SK-MEL-5 (cell line): ENCODE data around the gene MAD1L1. TPM values are rescaled to one million over a fixed set of nuclear protein-coding genes. Genes with fewer than 3 reads are reported as not detected.
"Not testable (repeated sequence)": the region's sequence is repeated elsewhere in the genome, so short reads cannot be mapped to it uniquely, and the experiment has no call there.

ENCODE experiments used
- DNase-seq: peaks from one replicate; pipeline ENCODE4 v3.0.0-alpha.2; 2016; ENCODE audit warnings: low read depth, low spot score
- in situ Hi-C: cut with HindIII; loops from 2 replicates; pipeline ENCODE4 v1.10.0; 2016; ENCODE audit warnings: low sequenced_read_pairs, high pct_unique_total_duplicates, low pct_unique_long_range_greater_than_20kb
- total RNA-seq: library from RNA; depleted of rRNA; stranded (reverse); fragments of >200 nt; shearing (Covaris generic); gene quantifications from 2 replicates; pipeline ENCODE4 v1.2.3, GENCODE V29; 2014

Gene MAD1L1
- total RNA-seq, 1 experiment from 2014 or later: 204 TPM

DNA sequence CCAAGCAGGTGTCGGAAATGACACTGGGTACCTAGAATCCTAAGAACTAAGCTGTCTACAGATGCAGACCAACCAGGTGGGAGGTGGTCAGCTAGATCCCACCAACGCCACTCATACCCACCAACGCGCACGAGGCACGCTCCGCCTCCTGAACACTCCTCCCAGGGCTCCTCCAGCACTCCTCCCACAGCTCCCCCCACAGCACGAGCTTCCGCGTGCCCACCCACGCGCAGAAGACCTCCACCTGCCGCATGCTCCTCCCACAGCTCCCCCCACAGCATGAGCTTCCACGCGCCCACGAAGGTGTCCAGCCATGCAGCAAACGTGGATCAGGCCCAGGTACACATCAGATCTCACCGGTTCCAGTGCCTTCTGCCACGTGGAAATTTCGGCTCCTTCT, 196.0 kb downstream of the MAD1L1 start:
- DNase-seq: no peak
- in situ Hi-C loops: no loop called here

- in situ Hi-C loops, DNase-seq: not testable (repeated sequence)
Observed at GRCh38 chr7:2036201-2036600, 196.5 kb downstream of the MAD1L1 start.

- no peak for DNase-seq
- in situ Hi-C loops: no loop called here
Observed at GRCh38 chr7:2034291-2035201, 198.2 kb downstream of the MAD1L1 start.

GRCh38 chr7:2033586-2034135, 199.1 kb downstream of the MAD1L1 start:
- no peak for DNase-seq
- in situ Hi-C loops: no loop called here

DNA sequence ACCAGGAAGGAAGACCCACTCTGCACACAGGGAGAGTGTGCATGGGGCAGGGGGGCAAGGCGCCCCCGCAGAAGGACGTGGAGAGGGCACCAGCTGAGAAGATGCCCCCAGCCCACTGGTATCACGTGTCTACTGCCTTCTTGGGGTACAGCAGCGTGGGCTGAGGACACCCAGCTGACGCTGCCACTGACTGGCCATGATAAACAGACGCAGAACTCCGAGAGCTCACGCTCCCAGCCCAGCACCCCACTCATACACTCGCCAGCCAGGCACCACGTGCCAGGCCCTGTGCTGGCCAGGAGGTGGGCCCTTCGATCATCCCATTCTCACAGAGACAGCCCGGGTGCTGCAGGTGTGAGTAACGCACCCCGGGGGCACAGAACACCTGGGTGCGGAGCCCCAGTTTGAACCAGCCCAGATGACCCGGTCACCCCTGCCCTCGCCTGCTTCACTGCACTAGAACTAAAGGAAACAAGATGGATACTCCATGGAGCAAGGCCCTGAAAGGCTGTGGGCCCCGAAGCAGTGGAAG, 199.8 kb downstream of the MAD1L1 start:
- DNase-seq: no peak
- in situ Hi-C loops: no loop called here

- in situ Hi-C loops: no loop called here
- DNase-seq: no peak
Observed at GRCh38 chr7:2032030-2032875, 200.5 kb downstream of the MAD1L1 start.

GRCh38 chr7:2031451-2031845, 201.3 kb downstream of the MAD1L1 start:
- in situ Hi-C loops: no loop called here
- DNase-seq: no peak

DNA sequence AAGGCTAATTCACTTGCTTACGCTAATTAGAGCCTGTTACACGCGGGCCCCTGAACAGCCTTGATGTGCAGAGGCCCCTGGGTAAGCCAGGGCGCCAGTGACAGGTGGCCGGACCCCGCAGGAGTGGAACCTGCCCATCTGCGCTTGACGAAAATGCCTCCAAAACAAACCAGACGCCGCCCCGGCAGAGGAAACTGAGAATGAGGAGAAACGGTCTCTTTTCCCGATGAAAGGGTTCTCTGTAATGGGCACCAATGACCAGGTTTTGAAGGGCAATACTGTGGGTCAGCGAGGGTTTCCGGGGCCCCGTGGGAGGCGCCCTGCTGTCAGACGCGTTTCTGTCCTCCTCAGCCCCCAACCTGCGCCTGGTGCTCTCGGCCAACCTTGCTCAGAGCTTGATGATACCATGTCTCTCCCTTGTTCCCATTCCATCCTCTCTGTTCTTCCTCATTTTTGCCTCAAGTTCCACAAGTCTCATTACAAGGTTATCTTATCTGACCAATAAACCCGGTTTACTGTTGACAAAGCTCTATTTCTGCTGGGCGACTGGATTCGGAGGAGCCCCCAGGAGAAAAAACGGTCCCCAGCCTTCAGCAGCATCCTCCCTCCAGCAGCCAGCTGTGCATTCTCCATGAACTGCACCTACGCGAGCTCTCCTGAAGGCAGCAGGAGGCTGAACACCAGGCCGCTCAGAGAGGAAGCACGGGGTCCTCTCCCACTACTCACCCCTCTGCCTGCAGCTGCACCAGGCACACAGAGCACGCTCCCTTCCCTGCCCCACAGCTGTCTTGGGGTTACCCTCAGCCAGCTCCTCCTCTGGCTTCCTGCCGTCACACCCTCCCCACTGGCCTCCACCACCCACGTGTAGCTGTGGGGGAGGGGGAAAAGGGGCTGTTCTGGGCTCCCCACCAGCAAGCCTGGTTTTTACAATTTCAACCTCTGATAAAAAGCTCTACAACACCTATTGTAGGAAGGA, 202.0 kb downstream of the MAD1L1 start:
- no peak for DNase-seq
- in situ Hi-C loops: no loop called here

GRCh38 chr7:2029936-2030335, 202.8 kb downstream of the MAD1L1 start:
- in situ Hi-C loops: no loop called here
- DNase-seq: no peak

DNA sequence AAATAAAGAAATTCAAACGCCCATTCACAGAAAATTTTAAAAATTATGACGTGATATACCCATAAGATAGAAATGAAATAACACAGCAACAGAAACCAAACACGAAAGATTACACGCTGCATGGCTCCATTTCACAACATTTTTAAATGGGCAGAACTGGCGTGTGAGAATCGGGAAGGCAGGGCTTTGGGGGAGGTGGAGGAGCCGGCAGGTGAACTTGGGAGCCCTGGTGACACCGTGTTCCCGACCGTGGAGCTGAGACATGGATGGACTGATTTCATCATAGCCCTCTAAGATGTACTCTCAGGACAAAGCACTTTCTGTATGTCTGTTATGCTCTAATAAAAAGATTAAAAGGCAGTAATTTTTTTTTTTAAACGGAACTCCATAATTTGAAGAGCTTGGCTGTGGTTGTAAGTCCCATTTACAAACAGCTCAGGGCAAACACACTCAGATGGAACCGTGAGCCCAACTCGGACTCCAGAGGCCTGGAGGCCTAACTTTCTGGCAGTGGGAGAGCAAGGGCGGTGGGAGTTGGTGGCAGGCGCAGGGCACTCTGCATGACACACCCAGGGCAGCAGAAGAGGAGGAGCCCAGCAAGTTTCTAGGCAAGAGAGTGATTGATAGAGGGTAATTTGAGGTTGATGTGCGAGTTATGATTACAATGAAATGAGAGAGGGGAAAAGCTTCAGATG, 203.4 kb downstream of the MAD1L1 start:
- no peak for DNase-seq
- in situ Hi-C loops: no loop called here

- in situ Hi-C loops: no loop called here
- no peak for DNase-seq
Observed at GRCh38 chr7:2028733-2029132, 204.0 kb downstream of the MAD1L1 start.

- in situ Hi-C loops: no loop called here
- no peak for DNase-seq
Observed at GRCh38 chr7:2025188-2025587, 207.6 kb downstream of the MAD1L1 start.

DNA sequence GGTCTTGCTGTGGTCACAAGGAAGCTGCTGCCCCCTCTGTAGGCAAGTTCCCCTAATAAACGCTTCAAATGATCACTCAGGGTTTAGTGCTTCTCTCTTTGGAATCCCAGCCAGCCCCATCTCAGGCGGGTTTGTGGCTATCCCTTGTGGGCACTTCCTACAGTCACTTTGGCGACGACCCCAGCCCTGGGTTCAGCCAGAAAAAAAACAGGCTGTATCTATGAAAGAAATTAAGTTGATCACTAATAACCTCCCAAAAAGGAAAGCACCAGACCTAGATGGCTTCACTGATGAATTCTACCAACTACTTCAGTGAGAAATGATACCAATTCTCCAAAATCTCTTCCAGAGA, 208.2 kb downstream of the MAD1L1 start:
- DNase-seq: no peak
- in situ Hi-C loops: no loop called here

DNA sequence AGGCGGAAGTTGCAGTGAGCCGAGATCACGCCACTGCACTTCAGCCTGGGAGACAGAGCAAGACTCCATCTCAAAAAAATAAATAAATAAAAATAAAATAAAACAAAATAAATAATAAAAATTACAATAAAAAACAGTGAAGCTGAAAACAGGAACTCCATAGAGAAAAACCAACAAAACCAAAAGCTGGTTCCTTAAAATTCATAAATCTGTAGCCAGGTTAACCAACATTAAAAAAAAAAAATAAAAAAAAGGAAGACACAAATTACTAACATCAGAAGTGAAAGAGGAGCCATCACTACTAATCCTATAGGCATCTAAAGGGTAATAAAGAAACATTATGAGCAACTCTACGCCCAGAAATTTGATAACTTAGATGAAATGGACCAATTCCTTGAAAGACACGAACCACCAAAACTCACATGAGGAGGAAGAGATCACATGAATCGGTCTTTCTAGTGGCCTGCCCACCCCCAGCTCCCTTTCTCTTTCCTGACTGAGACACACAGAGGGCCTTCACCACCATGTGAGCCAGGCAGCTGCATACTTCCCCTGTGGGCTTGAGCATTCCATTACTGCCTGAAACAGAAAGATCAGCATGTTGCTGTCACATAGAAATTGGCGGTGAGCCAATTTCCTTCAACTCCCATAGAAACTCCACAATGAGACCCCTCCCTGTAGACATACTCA, 208.7 kb downstream of the MAD1L1 start:
- in situ Hi-C loops: no loop called here
- DNase-seq: peak; percentile 27

DNA sequence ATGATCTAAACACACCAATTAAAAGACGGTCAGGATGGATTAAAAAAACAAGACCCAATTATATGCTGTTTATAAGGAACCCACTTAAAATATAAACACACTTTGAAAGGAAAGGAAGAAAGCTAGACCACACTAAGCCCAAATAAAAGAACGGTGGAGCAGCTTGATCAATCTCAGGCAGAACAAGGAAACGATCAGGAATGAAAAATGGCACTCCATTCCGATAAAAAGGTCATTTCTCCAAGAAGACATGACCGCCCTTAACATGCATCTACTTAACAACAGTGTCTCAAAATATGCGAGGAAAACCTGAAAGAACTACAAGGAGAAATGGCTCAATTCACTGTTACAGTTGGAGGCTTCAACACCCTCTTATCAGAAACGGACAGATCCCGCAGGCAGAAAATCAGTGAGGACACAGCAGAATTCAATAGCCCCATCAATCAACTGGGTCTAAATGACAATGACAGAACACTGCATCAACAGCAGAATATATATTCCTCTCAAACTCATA, 210.0 kb downstream of the MAD1L1 start:
- DNase-seq: no peak
- in situ Hi-C loops: no loop called here

- DNase-seq: no peak
- in situ Hi-C loops: no loop called here
Observed at GRCh38 chr7:2022021-2022409, 210.7 kb downstream of the MAD1L1 start.
